B cell (primary cell): ENCODE data around the gene RETN. TPM values are rescaled to one million over a fixed set of nuclear protein-coding genes. Genes with fewer than 3 reads are reported as not detected.

ENCODE experiments used
- ATAC-seq: fragments of 200-7000 bp; cut with Tn5 transposase; one replicate; pipeline ENCODE4 v1.10.0; 2021; ENCODE audit warnings: low read depth, mild to moderate bottlenecking, moderate number of reproducible peaks, moderate library complexity
- CTCF ChIA-PET: fragments of 350-600 bp; sonication (Branson Sonifier 250); formaldehyde crosslinking; loops from one replicate; lab custom pipeline; 2021; ENCODE audit warnings: antibody characterized with exemption, inconsistent platforms; lab: Charles Lee
- POLR2A ChIA-PET: fragments of 350-600 bp; sonication (Branson Sonifier 250); formaldehyde crosslinking; loops from one replicate; lab custom pipeline; 2021; ENCODE audit warnings: antibody characterized with exemption; lab: Charles Lee
- DNase-seq: peaks from one replicate; pipeline ENCODE4 v3.0.0; 2013
- H2AFZ ChIP-seq: 2 replicates; pipeline ENCODE4 v1.6.1; 2012; ENCODE audit warnings: mild to moderate bottlenecking, low read depth, low read length; ENCODE audit not compliant: insufficient read depth, poor library complexity, severe bottlenecking
- H3K27ac ChIP-seq, 2 donors: 1 replicate in 1 of 2; 2 replicates in 1 of 2; pipeline ENCODE4 v1.5.1; 2012 to 2013; ENCODE audit warnings: low read length in 2 of 2, mild to moderate bottlenecking in 2 of 2, moderate library complexity in 1 of 2
- H3K27me3 ChIP-seq, 4 experiments: fragments of 200-600 bp in 1 of 4; sonication (generic) in 1 of 4; replicated peaks in 1 of 4; 1 replicate in 2 of 4; 2 replicates in 2 of 4; pipeline versions ENCODE4 v1.6.1 to v1.7.0; 2013 to 2016; ENCODE audit warnings: low read length in 3 of 4, mild to moderate bottlenecking in 2 of 4, mixed read lengths in 1 of 4, moderate library complexity in 1 of 4; ENCODE audit not compliant: insufficient read depth in 4 of 4, control insufficient read depth in 3 of 4; ENCODE audit errors: control extremely low read depth in 1 of 4
- H3K36me3 ChIP-seq, 2 experiments: replicated peaks in 1 of 2; 1 replicate in 1 of 2; 2 replicates in 1 of 2; pipeline versions ENCODE4 v1.6.1 to v1.7.1; 2013; ENCODE audit warnings: low read length in 1 of 2; ENCODE audit not compliant: insufficient read depth in 2 of 2, control insufficient read depth in 1 of 2; ENCODE audit errors: control extremely low read depth in 1 of 2, extremely low read depth in 1 of 2
- H3K4me1 ChIP-seq, 2 donors: fragments of 200-600 bp in 1 of 2; sonication (generic) in 1 of 2; 1 replicate in 1 of 2; 2 replicates in 1 of 2; pipeline versions ENCODE4 v1.5.1 to v1.6.1; 2013 to 2017; ENCODE audit warnings: low read length in 2 of 2; ENCODE audit not compliant: control insufficient read depth in 2 of 2, insufficient read depth in 2 of 2
- H3K4me2 ChIP-seq: replicated peaks from 2 replicates; pipeline ENCODE3; 2012; ENCODE audit warnings: mild to moderate bottlenecking, low read depth, low read length; ENCODE audit not compliant: poor library complexity, severe bottlenecking
- H3K4me3 ChIP-seq, 5 experiments: fragments of 200-600 bp in 1 of 5; sonication (generic) in 1 of 5; 1 replicate in 3 of 5; 2 replicates in 2 of 5; pipeline versions ENCODE4 v1.5.1 to v1.7.0; 2011 to 2016; ENCODE audit warnings: low read length in 4 of 5, mild to moderate bottlenecking in 4 of 5, low read depth in 2 of 5, control low read depth in 1 of 5, moderate library complexity in 1 of 5; ENCODE audit not compliant: insufficient read depth in 1 of 5; ENCODE audit errors: control extremely low read depth in 1 of 5, extremely low read depth in 1 of 5
- H3K79me2 ChIP-seq: fragments of 200-600 bp; sonication (generic); one replicate; pipeline ENCODE4 v1.6.0; 2016; ENCODE audit warnings: low read length; ENCODE audit not compliant: control insufficient read depth, insufficient read depth
- H3K9ac ChIP-seq: fragments of 200-600 bp; sonication (generic); 2 replicates; pipeline ENCODE4 v1.6.1; 2017; ENCODE audit warnings: mild to moderate bottlenecking, low read length, moderate library complexity
- H3K9me3 ChIP-seq, 3 donors: one replicate each; pipeline versions ENCODE4 v1.6.1 to v1.7.1; 2013; ENCODE audit warnings: low read length in 2 of 3; ENCODE audit not compliant: control insufficient read depth in 2 of 3, insufficient read depth in 1 of 3; ENCODE audit errors: control extremely low read depth in 1 of 3
- H4K20me1 ChIP-seq: 2 replicates; pipeline ENCODE4 v1.6.0; 2012; ENCODE audit warnings: mild to moderate bottlenecking, low read length; ENCODE audit not compliant: insufficient read depth, control insufficient read depth, poor library complexity, severe bottlenecking
- H3K27ac Mint-ChIP-seq: one replicate; pipeline ENCODE4 v1.8.0; 2021; ENCODE audit warnings: mixed read lengths
- H3K27me3 Mint-ChIP-seq: one replicate; pipeline ENCODE4 v1.8.0; 2021; ENCODE audit warnings: mixed read lengths
- H3K4me1 Mint-ChIP-seq: one replicate; pipeline ENCODE4 v1.8.0; 2021; ENCODE audit warnings: mixed read lengths
- H3K4me3 Mint-ChIP-seq: one replicate; pipeline ENCODE4 v1.8.0; 2021; ENCODE audit warnings: mixed read lengths
- H3K9me3 Mint-ChIP-seq: one replicate; pipeline ENCODE4 v1.8.0; 2022; ENCODE audit warnings: mixed read lengths; ENCODE audit not compliant: insufficient read depth
- EZH2 ChIP-seq: IDR thresholded peaks from 2 replicates; pipeline ENCODE4 v1.6.1; 2012; ENCODE audit warnings: borderline replicate concordance, low read depth, mild to moderate bottlenecking, moderate library complexity, low read length; ENCODE audit not compliant: insufficient read depth, poor library complexity, severe bottlenecking
- WGBS: methylation state at CpG from one replicate; pipeline ENCODE4 v1.1.5; 2013; ENCODE audit warnings: missing lambda C conversion rate; ENCODE audit not compliant: insufficient coverage; 5-methylcytosine and 5-hydroxymethylcytosine counted together
- intact Hi-C: fragments of 100-400 bp; cut with micrococcal nuclease; formaldehyde crosslinking; loops from one replicate; pipeline ENCODE4 v1.10.0; 2022
- polyA plus RNA-seq: library from polyadenylated mRNA; depleted of rRNA; stranded (reverse); fragments of >200 nt; gene quantifications from 2 replicates; pipeline ENCODE4 v1.2.3, GENCODE V29; 2012
- total RNA-seq, 2 donors: library from RNA; stranded (reverse); fragments of 120-200 nt in 1 of 2; gene quantifications; 1 replicate in 1 of 2; 2 replicates in 1 of 2; pipeline versions ENCODE4 v1.2.3 to v1.2.4, GENCODE V29; 2013 to 2022
- TF ChIP-seq, protein P1 (sequence below): fragments of 200-600 bp; IDR thresholded peaks from one replicate; pipeline ENCODE4 v1.8.0; 2022; ENCODE audit warnings: antibody characterized with exemption, mild to moderate bottlenecking

Gene RETN
- total and polyA plus RNA-seq, 2 donors (not counting 1 experiment from before 2014, with no cell fraction given), result not detected

- H3K4me1 Mint-ChIP-seq, result peaks cover 83% of the 10 kb centered on the region
- H3K4me3 Mint-ChIP-seq, result peak overlapping the region; percentile 87
- intact Hi-C loops, result loop anchor here (10.0 kb wide), 1 partner anchor 362 kb away; the partner anchor contains the start of gene ARHGEF18
- no peak for DNase-seq
- peak overlapping the region; percentile 95 to 98 for H3K27ac ChIP-seq
- H3K36me3 ChIP-seq, result no peaks in the 10 kb centered on the region
- peak overlapping the region; percentile 2 for H3K9ac ChIP-seq
- CTCF ChIA-PET, result interaction anchor here (1.2 to 3.2 kb wide), 2 partner anchors 26 to 93 kb away, joined by 4 to 24 read pairs; partner anchors contain the start of gene TRAPPC5
- H3K9me3 Mint-ChIP-seq, result no peaks in the 10 kb centered on the region
- H3K4me3 ChIP-seq, result peak overlapping the region in 1 of 5 experiments; percentile 5
- peaks cover 61% of the 10 kb centered on the region for H3K79me2 ChIP-seq
- ATAC-seq, result no peak
- no peaks in the 10 kb centered on the region for H3K9me3 ChIP-seq
- H3K4me1 ChIP-seq, result peaks cover 85 to 100% of the 10 kb centered on the region in 2 donors
- peak overlapping the region; percentile 71 for H3K4me2 ChIP-seq
- 76% methylated on average over 5 of the region's 8 CpGs for WGBS
- no peaks in the 10 kb centered on the region for H3K27me3 ChIP-seq
- H3K27ac Mint-ChIP-seq, result peak overlapping the region; percentile 100
- H4K20me1 ChIP-seq, result no peaks in the 10 kb centered on the region
- POLR2A ChIA-PET, result interaction anchor here (0.6 kb wide), 1 partner anchor 96 kb away, joined by 7 read pairs; no protein-coding TSS in a partner anchor
- H2AFZ ChIP-seq, result no peak overlapping the region
- no peak for TF ChIP-seq EZH2
- TF ChIP-seq, protein P1, sequence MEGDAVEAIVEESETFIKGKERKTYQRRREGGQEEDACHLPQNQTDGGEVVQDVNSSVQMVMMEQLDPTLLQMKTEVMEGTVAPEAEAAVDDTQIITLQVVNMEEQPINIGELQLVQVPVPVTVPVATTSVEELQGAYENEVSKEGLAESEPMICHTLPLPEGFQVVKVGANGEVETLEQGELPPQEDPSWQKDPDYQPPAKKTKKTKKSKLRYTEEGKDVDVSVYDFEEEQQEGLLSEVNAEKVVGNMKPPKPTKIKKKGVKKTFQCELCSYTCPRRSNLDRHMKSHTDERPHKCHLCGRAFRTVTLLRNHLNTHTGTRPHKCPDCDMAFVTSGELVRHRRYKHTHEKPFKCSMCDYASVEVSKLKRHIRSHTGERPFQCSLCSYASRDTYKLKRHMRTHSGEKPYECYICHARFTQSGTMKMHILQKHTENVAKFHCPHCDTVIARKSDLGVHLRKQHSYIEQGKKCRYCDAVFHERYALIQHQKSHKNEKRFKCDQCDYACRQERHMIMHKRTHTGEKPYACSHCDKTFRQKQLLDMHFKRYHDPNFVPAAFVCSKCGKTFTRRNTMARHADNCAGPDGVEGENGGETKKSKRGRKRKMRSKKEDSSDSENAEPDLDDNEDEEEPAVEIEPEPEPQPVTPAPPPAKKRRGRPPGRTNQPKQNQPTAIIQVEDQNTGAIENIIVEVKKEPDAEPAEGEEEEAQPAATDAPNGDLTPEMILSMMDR, result no peak
- no peaks in the 10 kb centered on the region for H3K27me3 Mint-ChIP-seq
These were observed 38.2 kb downstream of the RETN start for GRCh38 chr19:7706955-7707456.

DNA sequence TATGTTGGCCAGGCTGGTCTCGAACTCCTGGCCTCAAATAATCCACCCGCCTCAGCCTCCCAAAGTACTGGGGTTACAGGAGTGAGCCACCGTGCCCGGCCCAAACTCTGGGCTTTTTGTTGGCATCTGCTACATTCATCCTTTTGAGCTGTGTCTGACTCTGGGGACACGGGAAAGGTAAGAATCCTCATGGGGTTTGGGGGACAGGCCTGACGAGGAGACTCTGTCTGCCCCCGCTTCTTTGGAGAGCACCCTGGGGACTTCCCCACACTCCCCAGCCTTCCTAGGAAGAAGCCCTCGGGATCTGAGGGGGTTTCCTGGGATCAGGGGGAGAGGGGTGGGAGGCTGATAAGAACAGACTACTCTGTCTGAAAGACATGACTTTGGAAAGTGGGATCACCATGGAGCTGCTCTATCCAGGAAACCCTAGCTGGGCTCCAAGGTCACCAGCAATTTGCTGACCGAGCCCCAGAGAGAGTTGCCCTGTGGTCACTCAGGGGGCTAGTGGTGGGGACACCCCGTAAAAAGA is 41.1 kb downstream of the RETN start:
- H3K79me2 ChIP-seq, result peaks cover 32% of the 10 kb centered on the region
- H3K27me3 ChIP-seq, result no peaks in the 10 kb centered on the region
- no peak overlapping the region for H3K27ac ChIP-seq
- DNase-seq (no peak), ATAC-seq (no peak)
- no peak overlapping the region for H3K9ac ChIP-seq
- H3K4me3 Mint-ChIP-seq, result peak overlapping the region; percentile 32
- WGBS, result 78% methylated on average over 1 of the region's 10 CpGs
- peaks cover 67% of the 10 kb centered on the region for H3K4me1 Mint-ChIP-seq
- H3K9me3 Mint-ChIP-seq, result no peaks in the 10 kb centered on the region
- peak overlapping the region; percentile 63 for H3K27ac Mint-ChIP-seq
- no peak overlapping the region for H2AFZ ChIP-seq
- H3K4me1 ChIP-seq, result peaks cover 69 to 99% of the 10 kb centered on the region in 2 donors
- TF ChIP-seq, protein P1, result no peak
- H3K9me3 ChIP-seq, result peaks cover 0 to 2% (median 0%) of the 10 kb centered on the region in 3 donors
- H4K20me1 ChIP-seq, result no peaks in the 10 kb centered on the region
- ChIA-PET POLR2A (interaction anchor here (0.7 to 0.9 kb wide), 3 partner anchors 11 to 24 kb away, joined by 3 read pairs; no protein-coding TSS in a partner anchor), CTCF (interaction anchor here (1.3 kb wide), 1 partner anchor 29 kb away, joined by 5 read pairs; the partner anchor contains the start of gene TRAPPC5)
- intact Hi-C loops, result loop anchor here (10.0 kb wide), 1 partner anchor 365 kb away; the partner anchor contains the start of gene ARHGEF18
- peak overlapping the region in 1 of 5 experiments; percentile 11 for H3K4me3 ChIP-seq
- no peaks in the 10 kb centered on the region for H3K36me3 ChIP-seq
- H3K27me3 Mint-ChIP-seq, result no peaks in the 10 kb centered on the region
- peak overlapping the region; percentile 48 for H3K4me2 ChIP-seq
